H9 (cell line): ENCODE data around the gene EBPL. TPM values are rescaled to one million over a fixed set of nuclear protein-coding genes. Genes with fewer than 3 reads are reported as not detected.

ENCODE experiments used
- DNase-seq: peaks from one replicate; pipeline ENCODE4 v3.0.0-alpha.2; 2017
- H2AFZ ChIP-seq: one replicate; pipeline ENCODE4 v1.6.1; 2013; ENCODE audit warnings: mild to moderate bottlenecking, low read length, control low read depth, moderate library complexity
- H2AK5ac ChIP-seq: 2 replicates; pipeline ENCODE4 v1.6.1; 2013; ENCODE audit warnings: low read length, control low read depth, mixed read lengths; ENCODE audit not compliant: insufficient read length
- H2BK120ac ChIP-seq: one replicate; pipeline ENCODE4 v1.6.1; 2013; ENCODE audit warnings: low read depth, mild to moderate bottlenecking, low read length, control low read depth, inconsistent platforms; ENCODE audit not compliant: poor library complexity, severe bottlenecking
- H2BK12ac ChIP-seq: 2 replicates; pipeline ENCODE4 v1.6.1; 2013; ENCODE audit warnings: low read length, control low read depth, mixed read lengths, low read depth; ENCODE audit not compliant: insufficient read length
- H2BK15ac ChIP-seq: 2 replicates; pipeline ENCODE4 v1.6.1; 2013; ENCODE audit warnings: low read depth, low read length, control low read depth
- H2BK20ac ChIP-seq: one replicate; pipeline ENCODE4 v1.6.1; 2013; ENCODE audit warnings: low read depth, mild to moderate bottlenecking, low read length, control low read depth, inconsistent platforms; ENCODE audit not compliant: poor library complexity, severe bottlenecking
- H2BK5ac ChIP-seq: 2 replicates; pipeline ENCODE4 v1.6.1; 2013; ENCODE audit warnings: low read length, control low read depth, mixed read lengths; ENCODE audit not compliant: insufficient read length
- H3K14ac ChIP-seq: 2 replicates; pipeline ENCODE4 v1.6.1; 2013; ENCODE audit warnings: low read length, control low read depth; ENCODE audit not compliant: insufficient read depth
- H3K18ac ChIP-seq: 2 replicates; pipeline ENCODE4 v1.6.1; 2013; ENCODE audit warnings: low read depth, mild to moderate bottlenecking, mixed read lengths, low read length, control low read depth; ENCODE audit not compliant: insufficient read length
- H3K23ac ChIP-seq: 2 replicates; pipeline ENCODE4 v1.6.1; 2013; ENCODE audit warnings: low read length, control low read depth, mixed read lengths, low read depth; ENCODE audit not compliant: insufficient read length
- H3K23me2 ChIP-seq: 2 replicates; pipeline ENCODE4 v1.6.1; 2013; ENCODE audit warnings: low read depth, mild to moderate bottlenecking, mixed read lengths, low read length, control low read depth; ENCODE audit not compliant: insufficient read length, poor library complexity, severe bottlenecking
- H3K27ac ChIP-seq: 2 replicates; pipeline ENCODE4 v1.5.1; 2013; ENCODE audit warnings: low read length, control low read depth, mixed read lengths, low read depth; ENCODE audit not compliant: insufficient read length
- H3K27me3 ChIP-seq: 2 replicates; pipeline ENCODE4 v1.6.1; 2013; ENCODE audit warnings: low read length, control low read depth, inconsistent platforms; ENCODE audit not compliant: insufficient read depth
- H3K4ac ChIP-seq: 2 replicates; pipeline ENCODE4 v1.6.1; 2013; ENCODE audit warnings: low read depth, mild to moderate bottlenecking, control low read depth, inconsistent platforms, low read length, moderate library complexity
- H3K4me1 ChIP-seq: 2 replicates; pipeline ENCODE4 v1.6.1; 2013; ENCODE audit warnings: low read length, control low read depth, inconsistent platforms; ENCODE audit not compliant: insufficient read depth
- H3K4me2 ChIP-seq: 2 replicates; pipeline ENCODE4 v1.6.1; 2013; ENCODE audit warnings: low read length, control low read depth, mixed read lengths; ENCODE audit not compliant: insufficient read length, insufficient read depth
- H3K56ac ChIP-seq: 2 replicates; pipeline ENCODE4 v1.6.1; 2013; ENCODE audit warnings: low read depth, mild to moderate bottlenecking, mixed read lengths, low read length, control low read depth; ENCODE audit not compliant: insufficient read length
- H3K79me1 ChIP-seq: 2 replicates; pipeline ENCODE4 v1.6.1; 2013; ENCODE audit warnings: low read depth, mild to moderate bottlenecking, moderate library complexity, low read length, control low read depth, inconsistent platforms; ENCODE audit not compliant: insufficient read depth, poor library complexity, severe bottlenecking
- H3K79me2 ChIP-seq: 2 replicates; pipeline ENCODE4 v1.6.1; 2013; ENCODE audit warnings: low read length, control low read depth, inconsistent platforms; ENCODE audit not compliant: insufficient read depth
- H3K9ac ChIP-seq: 2 replicates; pipeline ENCODE4 v1.6.1; 2013; ENCODE audit warnings: low read length, control low read depth, mixed read lengths; ENCODE audit not compliant: insufficient read length; ENCODE audit errors: extremely low read depth
- H3K9me3 ChIP-seq: one replicate; pipeline ENCODE4 v1.6.1; 2013; ENCODE audit warnings: low read depth, low read length, inconsistent platforms; ENCODE audit not compliant: control insufficient read depth
- H3T11ph ChIP-seq: one replicate; pipeline ENCODE4 v1.6.1; 2013; ENCODE audit warnings: mild to moderate bottlenecking, low read length, control low read depth, inconsistent platforms
- H4K20me1 ChIP-seq: one replicate; pipeline ENCODE4 v1.6.1; 2013; ENCODE audit not compliant: control insufficient read depth, insufficient read length, insufficient read depth
- H4K5ac ChIP-seq: 2 replicates; pipeline ENCODE4 v1.6.1; 2013; ENCODE audit warnings: low read depth, mild to moderate bottlenecking, mixed read lengths, low read length, control low read depth; ENCODE audit not compliant: insufficient read length
- H4K8ac ChIP-seq: replicated peaks from 2 replicates; pipeline ENCODE4 v1.6.1; 2013; ENCODE audit warnings: low read length, control low read depth, mixed read lengths, low read depth; ENCODE audit not compliant: insufficient read length
- H4K91ac ChIP-seq: 2 replicates; pipeline ENCODE4 v1.6.1; 2013; ENCODE audit warnings: low read depth, mild to moderate bottlenecking, moderate library complexity, mixed read lengths, low read length, control low read depth; ENCODE audit not compliant: insufficient read length
- H3K27ac Mint-ChIP-seq, 3 experiments: 2 replicates in 2 of 3; 3 replicates in 1 of 3; pipeline ENCODE4 v1.8.0; 2020 to 2021; ENCODE audit warnings: mixed read lengths in 3 of 3, mild to moderate bottlenecking in 1 of 3, moderate library complexity in 1 of 3
- H3K27me3 Mint-ChIP-seq: 2 replicates; pipeline ENCODE4 v1.8.0; 2021; ENCODE audit warnings: low read depth, mild to moderate bottlenecking, moderate library complexity, mixed read lengths
- H3K36me3 Mint-ChIP-seq, 3 experiments: 2 replicates in 2 of 3; 3 replicates in 1 of 3; pipeline ENCODE4 v1.8.0; 2020 to 2021; ENCODE audit warnings: low read depth in 3 of 3, mixed read lengths in 3 of 3; ENCODE audit not compliant: insufficient read depth in 1 of 3
- H3K4me1 Mint-ChIP-seq, 2 experiments: 2 replicates each; pipeline ENCODE4 v1.8.0; 2020; ENCODE audit warnings: mixed read lengths in 2 of 2
- H3K4me3 Mint-ChIP-seq, 2 experiments: 2 replicates in 1 of 2; 3 replicates in 1 of 2; pipeline ENCODE4 v1.8.0; 2020 to 2021; ENCODE audit warnings: mild to moderate bottlenecking in 2 of 2, mixed read lengths in 2 of 2, moderate library complexity in 1 of 2
- H3K9me3 Mint-ChIP-seq, 2 experiments: 2 replicates in 1 of 2; 3 replicates in 1 of 2; pipeline ENCODE4 v1.8.0; 2020; ENCODE audit warnings: mild to moderate bottlenecking in 2 of 2, mixed read lengths in 2 of 2, moderate library complexity in 1 of 2
- WGBS: extraction: QIAGEN DNeasy Blood & Tissue Kit; methylation state at CpG from one replicate; pipeline ENCODE4 v1.1.7; 2013; ENCODE audit warnings: missing lambda C conversion rate, low lambda C conversion rate, mixed read lengths; ENCODE audit not compliant: insufficient read length; ENCODE audit errors: extremely low coverage; 5-methylcytosine and 5-hydroxymethylcytosine counted together
- total RNA-seq: library from RNA; stranded (reverse); gene quantifications from 2 replicates; pipeline ENCODE4 v1.2.1, GENCODE V29; 2021
- TF ChIP-seq, protein P1 (sequence below): fragments of 200-600 bp; sonication (generic); conservative IDR thresholded peaks from 3 replicates; pipeline ENCODE4 v1.8.0; 2021; ENCODE audit warnings: antibody characterized with exemption, mild to moderate bottlenecking

Gene EBPL
- total RNA-seq, 1 experiment from 2014 or later: 65.9 TPM

DNA sequence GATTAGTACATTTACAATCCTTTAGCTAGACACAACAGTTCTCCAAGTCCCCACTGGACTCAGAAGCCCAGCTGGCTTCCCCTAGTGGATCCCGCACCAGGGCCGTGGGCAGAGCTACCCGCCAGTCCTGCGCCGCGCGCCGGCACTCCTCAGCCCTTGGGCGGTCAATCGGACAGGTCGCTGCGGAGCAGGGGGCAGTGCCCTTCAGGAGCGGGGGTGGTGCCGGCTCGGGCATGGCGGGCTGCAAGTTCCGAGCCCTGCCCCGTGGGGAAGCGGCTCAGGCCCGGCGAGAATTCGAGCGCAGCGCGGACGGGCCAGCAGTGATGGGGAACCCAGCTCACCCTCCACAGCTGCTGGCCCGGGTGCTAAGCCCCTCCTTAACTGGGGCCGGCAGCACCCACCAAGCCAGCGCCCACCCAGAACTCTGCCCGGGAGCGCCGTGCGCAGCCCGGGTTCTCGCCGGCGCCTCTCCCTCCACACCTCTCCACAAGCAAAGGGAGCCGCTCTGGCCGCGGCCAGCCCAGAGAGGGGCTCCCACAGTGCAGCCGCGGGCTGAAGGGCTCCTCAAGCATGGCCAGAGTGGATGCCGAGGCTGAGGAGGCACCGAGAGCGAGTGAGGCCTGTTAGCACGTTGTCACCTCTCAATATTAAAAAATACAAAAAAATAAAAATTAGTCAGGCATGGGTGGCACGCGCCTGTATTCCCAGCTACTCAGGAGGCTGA lies 12.9 kb downstream of the EBPL start:
- H3K36me3 Mint-ChIP-seq: peaks cover 48 to 53% (median 49%) of the 10 kb centered on the region in 3 experiments
- Histone ChIP-seq H4K5ac (no peak overlapping the region), H4K8ac (no peak overlapping the region), H3K14ac (no peak overlapping the region), H4K20me1 (no peaks in the 10 kb centered on the region), H3K9me3 (peaks cover 6% of the 10 kb centered on the region), H4K91ac (no peak overlapping the region), H3K9ac (no peak overlapping the region), H3K4me1 (no peaks in the 10 kb centered on the region), H2BK15ac (no peak overlapping the region), H2BK12ac (no peak overlapping the region), H3K79me2 (peaks cover 4% of the 10 kb centered on the region; the same call in 1 of the 2 replicates), H3K4ac (no peak overlapping the region), H3K18ac (no peak overlapping the region), H3K27me3 (no peaks in the 10 kb centered on the region), H2BK120ac (no peak overlapping the region), H3K23ac (no peak overlapping the region), H2AK5ac (no peak overlapping the region), H3K4me2 (no peak overlapping the region), H3T11ph (no peak overlapping the region), H2BK20ac (no peak overlapping the region), H3K79me1 (no peaks in the 10 kb centered on the region), H3K56ac (no peak overlapping the region), H3K23me2 (no peaks in the 10 kb centered on the region), H2BK5ac (no peak overlapping the region), H2AFZ (no peak overlapping the region), H3K27ac (no peak overlapping the region)
- no peaks in the 10 kb centered on the region for H3K4me1 Mint-ChIP-seq
- peaks cover 21 to 23% of the 10 kb centered on the region in 2 experiments for H3K9me3 Mint-ChIP-seq
- no peak for DNase-seq
- H3K4me3 Mint-ChIP-seq: no peak overlapping the region
- no peaks in the 10 kb centered on the region for H3K27me3 Mint-ChIP-seq
- no CpG with 5 or more reads among the region's 48 CpGs for WGBS
- TF ChIP-seq, protein P1, sequence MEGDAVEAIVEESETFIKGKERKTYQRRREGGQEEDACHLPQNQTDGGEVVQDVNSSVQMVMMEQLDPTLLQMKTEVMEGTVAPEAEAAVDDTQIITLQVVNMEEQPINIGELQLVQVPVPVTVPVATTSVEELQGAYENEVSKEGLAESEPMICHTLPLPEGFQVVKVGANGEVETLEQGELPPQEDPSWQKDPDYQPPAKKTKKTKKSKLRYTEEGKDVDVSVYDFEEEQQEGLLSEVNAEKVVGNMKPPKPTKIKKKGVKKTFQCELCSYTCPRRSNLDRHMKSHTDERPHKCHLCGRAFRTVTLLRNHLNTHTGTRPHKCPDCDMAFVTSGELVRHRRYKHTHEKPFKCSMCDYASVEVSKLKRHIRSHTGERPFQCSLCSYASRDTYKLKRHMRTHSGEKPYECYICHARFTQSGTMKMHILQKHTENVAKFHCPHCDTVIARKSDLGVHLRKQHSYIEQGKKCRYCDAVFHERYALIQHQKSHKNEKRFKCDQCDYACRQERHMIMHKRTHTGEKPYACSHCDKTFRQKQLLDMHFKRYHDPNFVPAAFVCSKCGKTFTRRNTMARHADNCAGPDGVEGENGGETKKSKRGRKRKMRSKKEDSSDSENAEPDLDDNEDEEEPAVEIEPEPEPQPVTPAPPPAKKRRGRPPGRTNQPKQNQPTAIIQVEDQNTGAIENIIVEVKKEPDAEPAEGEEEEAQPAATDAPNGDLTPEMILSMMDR: no peak
- no peak overlapping the region for H3K27ac Mint-ChIP-seq
